Pulmonary artery endothelial cell (primary cell): ENCODE results near the gene TXNIP. TPM values are rescaled to one million over a fixed set of nuclear protein-coding genes. Genes with fewer than 3 reads are reported as not detected.
A peak's percentile ranks its signal among the peaks of the same experiment; 100 is the strongest.

Experiments
- DNase-seq: peaks from one replicate; pipeline ENCODE4 v3.0.0-alpha.2; 2011; ENCODE audit warnings: low read depth, low spot score
- total RNA-seq: library from RNA; depleted of rRNA; stranded (reverse); fragments of >200 nt; gene quantifications from 2 replicates; pipeline ENCODE4 v1.2.3, GENCODE V29; 2014

TXNIP gene
- total RNA-seq, 1 donor from 2014 or later = 42.1 TPM

- peak; percentile 40 for DNase-seq
Observed at GRCh38 chr1:145985502-145986439, 10.6 kb downstream of the TXNIP start.

- DNase-seq = no peak
Observed at GRCh38 chr1:145985129-145985501, 11.3 kb downstream of the TXNIP start.

DNA sequence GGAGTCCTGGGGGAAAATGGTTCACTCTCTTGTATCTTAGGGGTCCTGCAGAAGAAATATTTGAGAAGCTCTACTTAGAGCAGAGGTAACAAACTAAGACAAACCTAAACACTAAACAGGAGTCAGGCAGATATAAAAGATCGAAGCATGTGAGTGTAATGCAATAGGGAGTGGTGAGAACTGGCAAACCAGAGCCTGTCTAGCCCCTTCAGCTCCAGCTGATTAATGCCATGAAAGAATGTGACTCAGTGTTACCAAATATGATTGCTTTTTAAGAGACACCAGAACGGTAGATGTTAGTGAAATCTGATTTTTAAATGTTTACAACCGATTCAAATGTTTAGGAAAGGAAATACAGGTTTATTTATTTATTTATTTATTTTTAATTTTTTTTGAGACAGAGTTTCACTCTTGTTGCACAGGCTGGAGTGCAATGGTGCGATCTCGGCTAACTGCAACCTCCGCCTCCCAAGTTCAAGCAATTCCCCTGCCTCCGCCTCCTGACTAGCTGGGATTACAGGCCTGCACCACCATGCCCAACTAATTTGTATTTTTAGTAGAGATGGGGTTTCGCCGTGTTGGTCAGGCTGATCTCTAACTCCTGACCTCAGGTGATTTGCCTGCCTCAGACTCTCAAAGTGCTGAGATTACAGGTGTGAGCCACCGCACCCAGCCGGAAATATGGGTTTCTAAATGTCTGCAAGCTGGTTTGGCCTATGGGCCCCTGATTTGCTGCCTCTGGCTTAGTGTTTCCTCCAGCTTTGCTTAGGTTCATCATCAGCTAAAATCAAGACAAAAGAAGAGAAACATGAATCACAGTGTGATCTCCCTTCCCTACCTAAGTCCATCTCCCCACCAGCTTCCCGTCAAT is 12.2 kb downstream of the TXNIP start:
- no peak for DNase-seq

DNA sequence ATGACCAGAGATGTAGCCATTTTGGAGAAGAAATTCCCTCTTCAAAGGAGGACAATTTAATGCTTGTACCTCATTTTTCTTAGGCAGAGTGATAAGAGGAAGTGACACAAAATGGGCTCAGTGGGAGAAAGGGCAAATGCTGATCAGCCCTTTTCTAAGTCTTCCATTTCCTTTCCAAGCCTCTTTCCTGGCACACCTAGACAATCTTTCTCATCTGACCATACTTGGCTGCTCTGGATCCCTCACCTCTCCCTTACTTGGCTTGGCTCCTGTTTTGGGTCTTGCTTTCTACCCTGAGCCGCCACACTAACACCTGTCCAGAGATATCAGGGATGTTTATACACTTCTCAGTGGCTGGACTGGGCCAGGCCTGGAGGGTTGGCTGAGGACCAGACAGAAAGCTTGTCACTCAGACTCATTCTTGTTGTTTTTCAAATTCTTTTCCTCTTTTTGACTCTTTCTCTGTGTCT is 13.1 kb downstream of the TXNIP start:
- no peak for DNase-seq

DNA sequence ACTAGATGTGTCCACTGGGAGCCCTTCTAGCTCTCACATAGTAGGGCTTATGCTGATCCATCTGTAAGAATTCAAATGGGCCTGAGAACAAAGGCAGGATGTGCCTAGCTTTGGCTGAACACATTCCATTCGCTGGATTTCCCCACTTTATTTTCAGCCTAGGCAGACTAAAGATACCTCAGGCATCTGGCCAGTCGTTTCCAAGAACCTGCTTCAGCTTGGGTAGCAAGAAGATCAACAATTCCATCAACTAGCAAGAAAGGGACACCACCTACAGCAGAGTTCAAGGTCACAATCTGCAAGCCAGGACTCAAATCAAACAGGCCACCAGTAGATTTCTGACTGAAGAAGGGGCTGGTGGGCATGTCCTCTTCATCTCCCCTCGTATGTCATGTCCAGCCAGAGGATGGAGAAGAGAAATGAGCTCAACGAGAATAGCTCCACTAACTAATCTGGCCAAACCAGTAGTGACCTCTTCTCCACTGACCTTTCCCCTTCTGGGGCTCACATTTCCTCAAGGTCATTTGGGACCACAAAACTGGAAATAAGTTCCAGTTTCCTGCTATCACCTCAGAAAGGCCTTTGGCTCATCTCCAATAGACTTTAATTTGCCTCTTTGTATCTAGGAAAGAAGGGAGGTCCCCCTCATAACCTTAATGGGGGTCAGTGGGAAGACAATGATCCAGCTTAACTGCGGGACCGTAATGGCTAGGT is 14.2 kb downstream of the TXNIP start:
- DNase-seq = no peak

DNA sequence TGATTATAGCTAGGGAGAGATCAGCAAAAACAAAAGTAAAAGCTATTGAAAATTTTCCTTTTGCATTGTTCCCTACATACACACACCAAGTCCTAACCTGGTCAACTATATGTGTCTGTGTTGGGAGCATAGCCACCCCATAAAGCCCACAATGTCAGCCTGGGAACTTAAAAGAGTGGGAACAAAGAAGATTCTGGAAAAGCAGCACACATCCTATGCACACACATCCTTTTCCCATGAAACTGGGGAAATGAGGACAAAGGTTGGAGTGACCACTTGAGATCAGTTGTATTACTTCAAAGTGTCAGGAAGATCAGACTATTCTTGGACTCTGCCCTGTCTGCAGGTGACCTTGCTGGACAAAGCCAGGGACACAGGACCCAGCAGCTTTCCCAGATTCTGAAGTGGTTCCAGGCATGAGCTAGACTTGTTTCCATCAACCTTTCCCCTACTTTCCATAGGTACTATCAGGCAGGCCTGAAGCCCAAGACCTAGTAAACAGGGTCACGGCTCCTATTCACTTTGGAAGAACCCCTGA is 15.9 kb downstream of the TXNIP start:
- no peak for DNase-seq

GRCh38 chr1:145979746-145980456 is 16.5 kb downstream of the TXNIP start:
- no peak for DNase-seq

GRCh38 chr1:145978854-145979745 is 17.3 kb downstream of the TXNIP start:
- DNase-seq = peak; percentile 94

DNA sequence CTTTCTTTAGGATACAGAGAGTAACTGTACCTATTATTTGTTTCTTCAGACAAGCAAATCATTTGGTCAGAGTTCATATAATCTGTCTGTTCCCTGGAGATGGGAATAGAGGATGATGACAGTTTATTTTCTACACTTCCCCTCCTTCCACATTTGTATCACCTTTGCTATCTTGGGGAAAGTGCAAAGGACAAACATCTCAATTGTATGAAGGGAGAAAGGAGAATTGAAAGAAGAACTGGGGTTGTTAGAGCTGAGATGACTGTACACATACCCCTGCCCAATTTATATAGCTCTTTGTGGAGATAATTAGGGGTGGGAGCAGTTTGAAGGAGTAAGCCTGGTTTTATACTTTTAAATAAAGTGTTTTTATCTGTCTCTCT is 17.9 kb downstream of the TXNIP start:
- DNase-seq = no peak

DNA sequence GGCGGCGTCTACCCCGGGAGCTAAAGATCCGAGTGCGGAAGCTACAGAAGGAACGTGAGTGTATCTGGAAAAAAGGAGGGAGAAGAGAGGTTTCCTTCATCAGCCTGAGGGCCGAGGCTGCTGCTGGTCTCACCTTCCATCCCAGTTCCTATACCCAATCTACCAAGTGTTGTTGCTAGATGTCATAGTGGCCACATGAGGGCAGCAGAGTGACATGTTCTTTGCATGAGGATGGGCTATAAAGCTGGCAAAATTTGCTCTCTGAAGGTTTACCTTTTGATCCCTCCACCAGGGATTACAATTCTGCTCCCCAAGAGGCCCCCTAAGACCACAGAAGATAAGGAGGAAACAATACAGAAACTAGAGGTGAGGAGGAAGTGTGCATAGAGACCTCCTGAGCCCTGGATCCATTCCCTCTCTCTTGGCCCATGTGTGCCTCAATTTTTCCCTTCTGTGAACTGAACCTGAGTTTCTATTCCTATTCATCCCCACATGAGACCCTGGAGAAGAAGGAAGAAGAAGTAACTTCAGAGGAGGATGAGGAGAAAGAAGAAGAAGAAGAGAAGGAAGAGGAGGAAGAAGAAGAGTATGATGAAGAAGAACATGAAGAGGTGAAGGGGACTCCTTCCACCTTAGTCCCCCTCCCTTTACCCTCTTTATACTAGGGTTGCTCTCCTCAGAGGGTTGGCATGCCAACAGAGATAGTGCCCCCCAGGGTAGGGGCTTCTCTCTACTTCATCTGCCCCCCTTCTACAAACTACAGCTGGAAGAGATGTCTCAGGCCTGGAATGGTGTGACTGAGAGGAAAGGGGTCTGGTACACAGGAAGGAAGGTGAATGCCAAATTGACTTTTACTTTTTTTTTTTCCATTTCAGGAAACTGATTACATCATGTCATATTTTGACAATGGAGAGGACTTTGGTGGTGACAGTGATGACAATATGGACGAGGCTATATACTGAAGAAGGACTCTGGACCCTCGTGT is 18.6 kb downstream of the TXNIP start:
- peak; percentile 62 for DNase-seq

DNA sequence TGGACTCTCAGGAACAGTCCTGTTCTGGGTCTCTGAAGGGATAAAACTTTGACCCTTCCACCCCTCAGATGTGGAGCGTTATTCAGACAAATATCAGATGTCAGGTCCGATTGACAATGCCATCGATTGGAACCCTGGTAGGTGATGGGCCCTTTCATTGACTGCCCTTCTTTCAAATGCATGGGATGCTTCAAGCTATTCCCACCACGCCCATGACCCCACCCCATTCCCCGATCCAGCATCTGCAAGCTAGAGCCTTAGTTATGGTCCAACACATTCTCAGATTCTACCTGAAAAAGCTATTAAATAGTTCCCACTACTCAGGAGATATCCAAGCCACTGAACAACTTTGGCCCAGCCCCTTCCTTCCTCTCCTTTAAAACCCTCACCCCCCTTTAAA is 19.4 kb downstream of the TXNIP start:
- no peak for DNase-seq

- no peak for DNase-seq
Observed at GRCh38 chr1:145975216-145975615, 21.2 kb downstream of the TXNIP start.

DNA sequence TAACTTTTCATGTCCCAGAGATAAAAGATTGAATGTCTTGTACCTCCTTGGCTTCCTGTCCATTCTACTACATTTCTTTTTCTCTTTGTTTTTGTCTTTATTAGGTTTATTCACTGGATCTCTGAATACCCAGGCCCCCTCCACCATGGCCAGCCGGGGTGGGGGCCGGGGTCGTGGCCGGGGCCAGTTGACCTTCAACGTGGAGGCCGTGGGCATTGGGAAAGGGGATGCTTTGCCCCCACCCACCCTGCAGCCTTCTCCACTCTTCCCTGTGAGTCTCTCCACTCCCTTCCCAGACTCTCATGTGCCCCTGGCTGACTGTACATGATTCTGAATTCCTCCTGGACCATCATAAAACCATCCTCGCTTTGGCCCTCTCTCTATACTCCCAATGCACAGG is 21.7 kb downstream of the TXNIP start:
- no peak for DNase-seq

DNA sequence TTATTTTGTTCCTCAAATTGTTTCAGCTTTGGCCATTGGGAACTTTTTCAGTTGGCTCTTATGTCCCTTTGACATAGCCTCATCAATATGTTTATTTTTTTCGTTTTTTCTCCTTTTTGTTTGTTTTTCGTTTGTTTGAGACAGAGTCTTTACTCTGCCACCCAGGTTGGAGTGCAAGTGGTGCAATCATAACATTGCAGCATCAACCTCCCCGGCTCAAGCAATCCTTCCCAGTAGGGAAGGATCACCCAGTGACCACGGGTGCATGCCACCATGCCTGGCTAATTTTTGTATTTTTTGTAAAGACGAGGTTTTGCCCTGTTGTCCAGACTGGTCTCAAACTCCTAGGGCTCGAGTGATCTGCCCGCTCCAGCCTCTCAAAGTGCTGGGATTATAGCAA is 23.8 kb downstream of the TXNIP start:
- no peak for DNase-seq

GRCh38 chr1:145967288-145967687 is 29.1 kb downstream of the TXNIP start:
- no peak for DNase-seq

DNA sequence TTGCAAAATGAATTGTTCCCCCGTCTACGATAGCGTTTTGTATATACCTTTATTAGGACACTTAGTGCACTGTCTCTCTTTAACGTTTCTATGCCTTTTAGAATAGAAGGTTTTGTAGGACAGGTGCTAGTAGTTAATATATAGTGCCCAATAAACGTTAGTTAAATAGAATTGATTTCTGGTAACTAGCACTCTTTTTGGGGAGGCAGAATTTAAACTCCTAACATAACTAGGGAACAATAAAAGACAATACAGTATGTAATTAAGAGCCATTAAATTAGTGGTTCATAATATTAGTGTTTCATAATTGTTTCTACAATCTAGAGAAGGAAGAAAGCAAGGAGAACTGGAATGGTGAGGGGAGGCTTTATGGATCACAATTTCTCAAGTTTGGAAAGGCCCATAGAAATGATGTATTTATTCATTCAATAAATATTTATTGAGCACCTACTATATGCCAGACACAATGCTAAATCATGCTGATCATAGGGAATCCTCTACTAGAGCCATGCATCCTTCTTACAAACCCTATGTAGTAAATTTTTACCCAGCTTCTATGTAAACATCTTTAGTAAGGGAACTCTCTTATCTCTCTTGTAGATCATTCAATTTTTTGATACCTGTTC is 31.1 kb downstream of the TXNIP start:
- DNase-seq = no peak

- peak; percentile 77 for DNase-seq
Observed at GRCh38 chr1:145964328-145965118, 31.9 kb downstream of the TXNIP start, which contains the start of the genes ANKRD34A and POLR3GL. TSS of gene ANKRD34A (minus strand) at chr1:145964575. CDS start at chr1:145961759, 2,816 bp downstream. TSS of gene POLR3GL (plus strand) at chr1:145964690. CDS start at chr1:145974866, 10,176 bp downstream.
